ENCODE data around the gene SGO2. TPM values are rescaled to one million over a fixed set of nuclear protein-coding genes. Genes with fewer than 3 reads are reported as not detected.

SGO2 gene
- total and polyA plus RNA-seq, 2 of the 13 experiments (the other 11 are each of a cell fraction or from before 2014, with no cell fraction given): 5.1 to 16.2 TPM

GRCh38 chr2:200509235-200509611 lies 16.8 kb upstream of the SGO2 start (continued):
- TF ChIP-seq IRX3 (CRISPR knock-in tag; IDR thresholded peaks at IDR 0.05; ENCODE audit: borderline replicate concordance, low read depth) (0 out of 2 replicates have a peak, but pooled peaks have one; percentile 10), ZNF691 (CRISPR knock-in tag; IDR thresholded peaks at IDR 0.05; ENCODE audit: borderline replicate concordance, low read depth) (peak; percentile 8; the same call in 1 of the 2 replicates), GLI4 (CRISPR knock-in tag; IDR thresholded peaks at IDR 0.05; ENCODE audit: borderline replicate concordance) (0 out of 2 replicates have a peak, but pooled peaks have one; percentile 7), ZNF138 (CRISPR knock-in tag; IDR thresholded peaks at IDR 0.05; ENCODE audit: low read depth) (0 out of 2 replicates have a peak, but pooled peaks have one; percentile 8), SOX6 (IDR thresholded peaks at IDR 0.05) (no peak), SOX6 (CRISPR knock-in tag; IDR thresholded peaks at IDR 0.05) (0 out of 2 replicates have a peak, but pooled peaks have one; percentile 23), ZNF597 (CRISPR knock-in tag; IDR thresholded peaks at IDR 0.05) (no peak), ATF5 (CRISPR knock-in tag; IDR thresholded peaks at IDR 0.05; ENCODE audit: low read depth) (peak; percentile 36; the same call in 1 of the 2 replicates), HOXA9 (CRISPR knock-in tag; IDR thresholded peaks at IDR 0.05; ENCODE audit: borderline replicate concordance) (0 out of 2 replicates have a peak, but pooled peaks have one; percentile 15), KLF11 (CRISPR knock-in tag; IDR thresholded peaks at IDR 0.05) (no peak)

Measured in HepG2 (cell line).